Fibroblast of skin of left biceps (primary cell): Measurements from ENCODE around the gene EEF1A1.
"Not testable (repeated sequence)": the region's sequence is repeated elsewhere in the genome, so short reads cannot be mapped to it uniquely, and the experiment has no call there.

Experiments
- DNase-seq, 2 experiments: peaks; one replicate each; pipeline ENCODE4 v3.0.0-alpha.2; 2013; ENCODE audit warnings: low read depth in 2 of 2

Gene EEF1A1

GRCh38 chr6:73538116-73538779 is 17.4 kb upstream of the EEF1A1 start:
- DNase-seq: no peak

GRCh38 chr6:73537677-73538076 is 16.8 kb upstream of the EEF1A1 start:
- DNase-seq: no peak

GRCh38 chr6:73534628-73535027 is 13.8 kb upstream of the EEF1A1 start:
- no peak for DNase-seq

DNA sequence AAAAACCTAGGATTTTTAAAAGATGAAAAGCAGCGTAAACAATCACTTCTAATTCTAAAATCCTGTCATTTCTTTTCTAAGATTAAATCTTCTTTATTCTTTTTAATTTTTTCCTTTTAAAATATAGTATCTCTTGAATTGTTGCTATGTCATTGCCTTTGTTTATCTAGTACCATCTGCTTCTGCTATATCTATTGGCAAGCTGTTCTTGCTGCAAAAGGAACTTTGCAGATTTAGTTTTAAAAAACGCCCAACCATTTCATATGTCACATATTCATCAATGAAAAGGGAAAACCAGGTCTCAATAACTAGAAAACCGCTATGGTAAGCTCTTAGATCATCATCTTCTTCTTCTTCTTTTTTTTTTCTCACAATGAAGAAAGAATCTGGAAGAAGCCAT is 11.5 kb upstream of the EEF1A1 start:
- DNase-seq: no peak

- no peak for DNase-seq
Measured at GRCh38 chr6:73528897-73529296, 8.1 kb upstream of the EEF1A1 start.

DNA sequence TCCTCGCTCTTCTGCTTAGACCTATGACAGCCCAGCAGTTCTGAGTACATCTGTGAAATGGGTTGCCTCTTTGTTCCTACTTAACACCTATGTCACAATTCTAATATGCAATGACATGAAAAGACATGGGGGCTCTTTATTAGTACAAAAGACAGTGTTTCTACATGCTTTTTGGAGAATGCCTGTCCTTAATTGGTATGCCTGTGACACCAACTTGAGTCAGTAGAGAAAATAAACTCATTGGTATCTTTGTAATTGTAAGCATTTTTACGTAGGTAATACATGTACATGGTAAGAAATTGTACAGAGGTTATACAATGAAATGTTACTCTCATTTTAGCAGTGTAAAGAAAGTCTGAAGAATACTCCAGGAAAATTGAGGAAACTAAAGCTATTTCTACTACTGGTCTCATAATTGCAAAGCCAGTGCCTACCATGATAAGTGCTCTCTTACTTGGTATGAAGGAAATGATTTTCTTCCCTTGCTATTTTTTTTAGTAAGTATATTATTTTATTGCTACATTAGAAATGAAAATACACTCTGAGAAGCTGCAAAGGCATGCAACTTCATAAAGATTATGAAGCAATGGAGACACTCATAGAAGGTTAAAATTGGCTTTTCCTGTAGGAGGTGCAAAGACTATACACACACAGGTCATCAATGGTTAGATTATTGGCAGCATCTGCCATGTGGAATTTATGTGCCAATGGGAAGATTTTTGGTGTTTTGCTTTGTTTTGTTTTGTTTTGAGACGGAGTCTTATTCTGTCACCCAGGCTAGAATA is 4.9 kb upstream of the EEF1A1 start:
- DNase-seq: no peak

GRCh38 chr6:73523434-73524123 is 2.7 kb upstream of the EEF1A1 start:
- no peak for DNase-seq

DNA sequence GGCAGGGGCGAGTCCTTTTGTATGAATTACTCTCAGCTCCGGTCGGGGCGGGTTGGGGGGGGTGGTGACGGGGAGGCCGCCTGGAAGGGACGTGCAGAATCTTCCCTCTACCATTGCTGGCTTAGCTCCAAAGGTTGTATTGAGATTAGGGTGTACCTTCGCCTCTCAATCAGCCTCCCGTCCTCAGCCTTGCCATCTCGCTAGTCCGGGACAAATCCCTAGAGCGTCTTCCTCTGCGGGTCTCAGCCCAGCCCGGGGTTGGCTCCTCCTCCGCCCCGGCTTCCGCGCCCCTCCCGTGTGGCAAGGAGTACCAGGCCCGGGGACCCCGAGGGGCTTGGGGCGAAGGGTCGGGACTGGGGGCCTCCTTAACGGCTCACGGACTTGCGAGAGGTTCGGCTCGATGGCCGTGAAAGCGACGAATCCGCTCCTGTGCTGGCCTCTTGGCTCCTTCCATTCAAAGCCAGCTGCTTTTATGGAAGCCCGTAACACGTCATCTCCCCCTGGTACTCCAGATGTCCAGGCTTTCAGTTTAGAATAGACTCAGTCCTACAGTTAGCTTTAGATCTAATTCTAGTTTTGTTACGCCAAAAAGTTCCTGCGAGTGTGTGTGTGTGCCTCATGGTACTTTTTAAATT is 636 bp upstream of the EEF1A1 start:
- peak in 1 of 2 experiments; percentile 60 for DNase-seq

- no peak for DNase-seq
Measured at GRCh38 chr6:73519926-73520687, 725 bp downstream of the EEF1A1 start.

- DNase-seq: not testable (repeated sequence)
Measured at GRCh38 chr6:73518982-73519881, 1.6 kb downstream of the EEF1A1 start.

DNA sequence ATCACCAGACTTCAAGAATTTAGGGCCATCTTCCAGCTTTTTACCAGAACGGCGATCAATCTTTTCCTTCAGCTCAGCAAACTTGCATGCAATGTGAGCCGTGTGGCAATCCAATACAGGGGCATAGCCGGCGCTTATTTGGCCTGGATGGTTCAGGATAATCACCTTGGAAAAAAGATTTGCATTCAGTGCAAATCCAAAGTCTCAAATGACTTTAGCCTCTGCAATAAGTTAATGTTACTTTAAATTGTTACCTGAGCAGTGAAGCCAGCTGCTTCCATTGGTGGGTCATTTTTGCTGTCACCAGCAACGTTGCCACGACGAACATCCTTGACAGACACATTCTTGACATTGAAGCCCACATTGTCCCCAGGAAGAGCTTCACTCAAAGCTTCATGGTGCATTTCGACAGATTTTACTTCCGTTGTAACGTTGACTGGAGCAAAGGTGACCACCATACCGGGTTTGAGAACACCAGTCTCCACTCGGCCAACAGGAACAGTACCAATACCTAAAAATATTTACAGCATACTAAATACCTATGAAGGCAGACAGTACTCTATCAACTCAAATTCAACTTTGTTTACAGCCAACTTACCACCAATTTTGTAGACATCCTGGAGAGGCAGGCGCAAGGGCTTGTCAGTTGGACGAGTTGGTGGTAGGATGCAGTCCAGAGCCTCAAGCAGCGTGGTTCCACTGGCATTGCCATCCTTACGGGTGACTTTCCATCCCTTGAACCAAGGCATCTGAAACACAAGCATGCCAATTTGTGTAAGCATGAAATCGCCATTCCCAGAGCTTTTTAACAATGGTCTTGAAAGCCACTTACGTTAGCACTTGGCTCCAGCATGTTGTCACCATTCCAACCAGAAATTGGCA is 2.5 kb downstream of the EEF1A1 start:
- DNase-seq: not testable (repeated sequence)

DNA sequence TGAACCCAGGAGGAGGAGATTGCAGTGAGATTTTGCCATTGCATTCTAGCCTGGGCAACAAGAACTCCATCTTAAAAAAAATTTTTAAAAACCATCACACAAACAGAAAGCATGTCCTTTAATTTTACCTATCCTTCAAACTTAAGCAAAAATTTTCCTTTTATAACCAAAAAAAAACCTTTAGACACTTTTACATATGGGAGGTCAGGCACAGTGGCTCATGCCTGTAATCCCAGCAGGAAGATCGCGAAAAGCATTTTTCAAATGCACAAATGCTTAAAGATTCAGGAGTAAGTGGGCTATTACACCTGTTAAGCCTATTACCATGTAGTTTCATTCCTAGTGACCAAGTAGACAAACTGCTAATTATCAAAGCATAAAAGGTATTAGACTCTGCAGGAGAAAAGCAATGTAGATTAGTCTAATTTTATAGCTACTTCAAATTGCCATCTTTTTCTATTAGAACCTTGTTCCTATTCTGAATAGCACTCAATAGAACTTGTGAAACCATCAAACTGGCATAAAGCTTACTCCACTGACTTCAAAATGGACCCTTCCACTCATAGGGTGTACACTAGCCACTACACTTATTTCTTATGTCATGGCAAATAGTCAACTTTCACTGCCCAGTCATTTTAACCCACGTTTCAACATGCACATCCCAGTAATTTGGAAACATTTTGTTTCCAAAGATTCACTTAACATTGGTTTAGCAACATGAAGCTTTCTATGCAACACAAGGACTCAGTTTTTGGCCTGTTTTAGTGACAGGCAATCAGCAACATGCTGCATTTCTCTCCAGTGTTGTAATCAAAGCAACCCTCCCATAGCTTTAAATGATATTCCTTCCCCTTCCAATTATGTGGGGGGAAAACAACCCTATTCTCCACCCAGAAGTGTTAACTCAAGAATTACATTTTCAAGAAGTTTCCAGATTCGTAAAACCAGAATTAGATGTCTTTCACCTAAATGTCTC is 4.0 kb downstream of the EEF1A1 start:
- no peak for DNase-seq

DNA sequence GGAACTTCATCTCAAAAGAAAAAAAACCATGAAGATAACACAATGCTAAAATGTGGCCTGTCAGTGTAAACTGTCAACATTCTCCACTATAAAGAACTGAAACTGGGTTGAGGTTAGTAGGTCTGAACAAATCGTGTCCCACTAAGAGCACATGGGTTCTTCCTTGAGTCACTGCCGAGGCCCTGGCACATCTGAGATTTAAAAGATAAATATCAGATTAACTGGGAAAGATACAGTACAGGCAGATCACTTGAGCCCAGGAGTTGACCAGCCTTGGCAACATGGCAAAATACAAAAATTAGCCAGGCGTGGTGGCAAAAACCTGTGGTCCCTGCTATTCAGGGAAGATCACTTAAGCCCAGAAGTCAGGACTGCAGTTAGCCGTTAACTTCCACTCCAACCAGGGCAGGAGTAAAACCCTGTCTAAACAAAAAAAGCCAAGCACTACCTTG is 5.6 kb downstream of the EEF1A1 start:
- DNase-seq: no peak

DNA sequence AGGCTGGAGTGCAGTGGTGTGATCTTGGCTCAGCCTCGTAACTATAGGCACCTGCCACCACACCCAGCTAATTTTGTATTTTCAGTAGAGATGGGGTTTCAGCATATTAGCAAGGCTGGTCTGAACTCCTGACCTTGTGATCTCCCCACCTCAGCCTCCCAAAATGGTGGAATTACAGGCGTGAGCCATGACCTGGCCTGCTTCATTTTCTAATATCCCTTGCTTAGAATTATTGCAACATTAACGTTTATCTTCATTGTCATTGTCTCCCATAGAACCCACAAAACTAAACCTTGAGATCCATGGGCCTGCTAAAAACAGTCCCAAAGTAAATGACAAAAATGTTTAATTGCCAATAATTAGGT is 6.1 kb downstream of the EEF1A1 start:
- no peak for DNase-seq

DNA sequence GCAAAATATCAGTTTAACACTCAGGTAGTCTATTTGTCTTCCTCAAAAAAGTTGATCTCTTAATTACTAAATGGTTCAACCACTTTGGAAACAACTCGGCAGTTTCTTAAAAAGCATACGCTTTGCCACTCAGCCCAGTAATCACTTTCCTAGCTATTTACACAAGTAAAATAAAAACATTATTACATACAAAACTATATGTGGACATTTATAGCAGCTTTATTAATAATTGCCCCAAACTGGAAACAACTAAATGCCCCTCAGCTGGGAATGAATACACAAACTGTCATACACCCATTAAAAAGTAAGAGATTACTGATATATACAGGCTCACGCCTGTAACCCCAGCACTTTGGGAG is 7.4 kb downstream of the EEF1A1 start:
- DNase-seq: no peak

- DNase-seq: no peak
Measured at GRCh38 chr6:73511796-73512195, 9.0 kb downstream of the EEF1A1 start.

DNA sequence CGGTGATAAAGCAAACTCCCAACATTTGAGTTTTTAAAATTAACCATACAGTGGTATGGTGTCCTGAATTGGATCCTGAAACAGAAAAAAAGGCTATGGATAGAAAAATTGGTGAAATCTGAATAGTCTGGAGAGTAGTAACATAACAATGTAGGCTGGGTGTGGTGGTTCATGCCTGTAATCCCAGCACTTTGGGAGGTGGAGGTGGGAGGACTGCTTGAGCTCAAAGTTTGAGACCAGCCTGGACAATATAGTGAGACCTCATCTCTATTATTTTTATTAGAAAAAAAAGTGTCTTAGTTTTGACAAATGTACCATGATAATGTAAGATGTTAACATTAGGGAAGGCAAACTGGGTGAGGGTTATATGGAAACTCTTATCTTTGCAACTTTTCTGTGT is 11.0 kb downstream of the EEF1A1 start:
- no peak for DNase-seq

GRCh38 chr6:73508776-73509175 is 12.1 kb downstream of the EEF1A1 start:
- no peak for DNase-seq
